K562 (cell line): ENCODE results near the gene CHAF1A. TPM values are rescaled to one million over a fixed set of nuclear protein-coding genes. Genes with fewer than 3 reads are reported as not detected.

ENCODE experiments used
- CREB3L1 ChIP-seq: fragments of 450-650 bp; IDR thresholded peaks from 2 replicates; pipeline ENCODE4 v1.6.1; 2014; ENCODE audit warnings: low read depth, mild to moderate bottlenecking, moderate library complexity, borderline replicate concordance
- CREBBP ChIP-seq: IDR thresholded peaks from one replicate; pipeline ENCODE4 v1.6.1; 2012; ENCODE audit warnings: low read depth, mild to moderate bottlenecking, control low read depth, inconsistent platforms, low read length
- DDX20 ChIP-seq: fragments of 450-650 bp; IDR thresholded peaks from 2 replicates; pipeline ENCODE4 v1.6.1; 2016; ENCODE audit warnings: missing genetic modification characterization, low read depth, mild to moderate bottlenecking, missing compliant biosample characterization, moderate library complexity
- DLX4 ChIP-seq: fragments of 250-450 bp; sonication (Bioruptor Pico); IDR thresholded peaks from 2 replicates; pipeline ENCODE4 v1.6.1; 2021; ENCODE audit warnings: mild to moderate bottlenecking
- EGR1 ChIP-seq: fragments of 450-650 bp; conservative IDR thresholded peaks from 2 replicates; pipeline ENCODE4 v1.6.1; 2017; ENCODE audit warnings: mild to moderate bottlenecking
- ELK3 ChIP-seq: fragments of 450-650 bp; formaldehyde crosslinking; IDR thresholded peaks from 2 replicates; pipeline ENCODE4 v1.4.0; 2020; ENCODE audit warnings: mild to moderate bottlenecking
- GTF2E2 ChIP-seq: fragments of 200-800 bp; sonication (Bioruptor generic); IDR thresholded peaks from 2 replicates; pipeline ENCODE4 v1.6.1; 2016; ENCODE audit warnings: missing genetic modification characterization, missing compliant biosample characterization
- HBP1 ChIP-seq: fragments of 450-650 bp; formaldehyde crosslinking; IDR thresholded peaks from 2 replicates; pipeline ENCODE4 v1.4.0; 2022; ENCODE audit warnings: missing genetic modification characterization
- HMG20B ChIP-seq: fragments of 250-450 bp; sonication (Bioruptor Pico); IDR thresholded peaks from 2 replicates; pipeline ENCODE4 v1.5.0; 2021; ENCODE audit warnings: mild to moderate bottlenecking
- HMGN3 ChIP-seq: IDR thresholded peaks from 2 replicates; pipeline ENCODE4 v1.6.1; 2011; ENCODE audit warnings: borderline replicate concordance, low read depth, mild to moderate bottlenecking, mixed read lengths, low read length; ENCODE audit not compliant: insufficient read length; ENCODE audit errors: extremely low read depth
- L3MBTL2 ChIP-seq: fragments of 450-650 bp; IDR thresholded peaks from 2 replicates; pipeline ENCODE4 v1.6.1; 2016; ENCODE audit warnings: mild to moderate bottlenecking, moderate library complexity
- OTX1 ChIP-seq: fragments of 450-650 bp; formaldehyde crosslinking; IDR thresholded peaks from 2 replicates; pipeline ENCODE4 v1.4.0; 2022; ENCODE audit warnings: mild to moderate bottlenecking
- PHB2 ChIP-seq: fragments of 450-650 bp; IDR thresholded peaks from 2 replicates; pipeline ENCODE4 v1.6.1; 2017; ENCODE audit warnings: low read depth
- SMC3 ChIP-seq: conservative IDR thresholded peaks from 2 replicates; pipeline ENCODE4 v1.6.1; 2011; ENCODE audit warnings: low read depth, low read length, improper control_type of control experiment; ENCODE audit not compliant: insufficient read depth
- SREBF2 ChIP-seq: sonication (generic); formaldehyde crosslinking; IDR thresholded peaks from 2 replicates; pipeline ENCODE4 v1.4.0; 2020; ENCODE audit warnings: mild to moderate bottlenecking, missing genetic modification reagents
- SRSF7 ChIP-seq: fragments of 200-400 bp; formaldehyde crosslinking; optimal IDR thresholded peaks from 2 replicates; pipeline ENCODE3; 2017; ENCODE audit warnings: mild to moderate bottlenecking, low read depth, low read length
- TCF7L2 ChIP-seq: fragments of 150-350 bp; IDR thresholded peaks from 2 replicates; pipeline ENCODE4 v1.6.1; 2016; ENCODE audit warnings: low read depth, mild to moderate bottlenecking, low read length, moderate library complexity
- ZNF282 ChIP-seq: sonication (generic); formaldehyde crosslinking; IDR thresholded peaks from 2 replicates; pipeline ENCODE4 v1.8.1; 2023; ENCODE audit warnings: missing genetic modification reagents
- ZNF740 ChIP-seq, 3 experiments: fragments of 200-800 bp in 1 of 3; sonication (Bioruptor generic) in 1 of 3; sonication (generic) in 1 of 3; formaldehyde crosslinking in 1 of 3; IDR thresholded peaks; 2 replicates each; pipeline versions ENCODE4 v1.6.1 to v1.8.0; 2016 to 2022; ENCODE audit warnings: mild to moderate bottlenecking in 2 of 3, missing compliant biosample characterization in 2 of 3, missing genetic modification characterization in 2 of 3, missing genetic modification reagents in 1 of 3
- polyA plus RNA-seq, 8 experiments: library from polyadenylated mRNA; depleted of rRNA in 4 of 8; stranded (reverse) in 5 of 8; unstranded in 3 of 8; fragments of >200 nt; fragmentation: Nextera tagmentation in 2 of 8; fragmentation: Illumina TruSeq in 1 of 8; extraction: Ambion mirVana in 2 of 8; extraction: Trizol in 1 of 8; gene quantifications; 2 replicates each; pipeline versions ENCODE4 v1.2.1 to v1.2.3, GENCODE V29; 2011 to 2014; ENCODE audit warnings: inconsistent platforms in 1 of 8, missing spikeins in 1 of 8
- total RNA-seq, 7 experiments: library from RNA; depleted of rRNA in 6 of 7; stranded (reverse); fragments of >200 nt in 6 of 7; fragmentation: Illumina TruSeq in 2 of 7; extraction: Trizol in 2 of 7; gene quantifications; 2 replicates each; pipeline versions ENCODE4 v1.2.1 to v1.2.3, GENCODE V29; 2011 to 2021; ENCODE audit warnings: low replicate concordance in 1 of 7

CHAF1A gene
- total and polyA plus RNA-seq, 9 of the 15 experiments (the other 6 are each of a cell fraction or from before 2014, with no cell fraction given), result 1.6 to 86.9 (median 45.2) TPM

- TF ChIP-seq ZNF740 (CRISPR knock-in tag; IDR thresholded peaks at IDR 0.05) (no peak; the same call in 1 of the 2 replicates), ZNF740 (tag; IDR thresholded peaks at IDR 0.05) (no peak), OTX1 (CRISPR knock-in tag) (no peak), SRSF7 (no peak), SREBF2 (no peak), GTF2E2 (peak; percentile 83; the same call in 1 of the 2 replicates), HBP1 (no peak), ELK3 (no peak), CREBBP (no peak), DDX20 (no peak), PHB2 (no peak), ZNF282 (CRISPR knock-in tag) (0 out of 2 replicates have a peak, but pooled peaks have one; percentile 59), DLX4 (CRISPR knock-in tag) (no peak), CREB3L1 (peak; percentile 99), L3MBTL2 (peak; percentile 95), HMG20B (CRISPR knock-in tag) (no peak), HMGN3 (peak; percentile 42), TCF7L2 (no peak), SMC3 (no peak), EGR1 (0 out of 2 replicates have a peak, but pooled peaks have one; percentile 40)
Observed at GRCh38 chr19:4402171-4403004, at the start of gene CHAF1A (continued).
